ENCODE measurements around the gene MKRN2.

- TF ChIP-seq CTCF (IDR thresholded peaks at IDR 0.05) (no peak), POLR2A (IDR thresholded peaks at IDR 0.05; ENCODE audit: low read length) (no peak), EP300 (IDR thresholded peaks at IDR 0.05) (no peak), HDAC2 (IDR thresholded peaks at IDR 0.05) (no peak), JUN (IDR thresholded peaks at IDR 0.05) (no peak), USF2 (IDR thresholded peaks at IDR 0.05) (no peak), RAD21 (conservative IDR thresholded peaks at IDR 0.05 in 1 of 2, IDR thresholded peaks at IDR 0.05 in 1 of 2) (no peak), BHLHE40 (IDR thresholded peaks at IDR 0.05; ENCODE audit: low read depth, low read length) (no peak), REST (IDR thresholded peaks at IDR 0.05) (no peak), ATOH8 (CRISPR knock-in tag; IDR thresholded peaks at IDR 0.05; ENCODE audit: low read depth) (no peak), MAZ (IDR thresholded peaks at IDR 0.05; ENCODE audit: borderline replicate concordance, low read depth, low read length) (no peak), KDM5A (IDR thresholded peaks at IDR 0.05) (no peak)
These were observed 72.7 kb downstream of the MKRN2 start for GRCh38 chr3:12629560-12629959.

Data from A549 (cell line).